ENCODE data around the gene HMGCR.

The HMGCR gene

DNA sequence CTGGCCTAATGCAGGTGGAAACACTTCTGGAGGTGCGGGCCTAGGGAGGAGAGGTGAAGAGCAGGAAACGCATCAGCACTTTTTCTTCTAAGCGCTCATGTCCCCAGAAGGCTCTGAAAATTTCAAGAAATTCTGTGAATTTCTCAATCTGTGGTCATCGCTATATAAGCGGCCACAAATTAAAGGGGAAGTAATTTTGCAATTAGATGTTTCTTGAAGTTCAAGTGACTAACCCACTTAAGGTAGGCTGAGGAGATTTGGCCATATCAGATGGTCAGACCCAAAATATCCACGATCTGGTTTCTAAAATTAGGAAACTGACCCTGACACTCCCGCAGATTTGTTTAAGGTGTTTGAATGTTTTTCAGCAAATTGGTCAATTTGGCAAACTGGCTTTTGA is 16.6 kb upstream of the HMGCR start:
- peaks cover 3% of the 10 kb centered on the region; the same call in 1 of the 2 replicates for H3K4me1 ChIP-seq (ENCODE audit: control insufficient read depth, insufficient read depth, low read length)
- POLR2A ChIA-PET: interaction anchor here (1.1 to 2.5 kb wide), 2 partner anchors 17 to 397 kb away, joined by 3 to 25 read pairs; partner anchors contain the start of genes HMGCR and POC5
- CTCF ChIA-PET: interaction anchor here (0.9 kb wide), 1 partner anchor 36 kb away, joined by 5 read pairs; no protein-coding TSS in a partner anchor
- H3K27ac ChIP-seq (ENCODE audit: extremely low read depth, low read depth, low read length): no peak overlapping the region
- H3K36me3 ChIP-seq (ENCODE audit: control insufficient read depth in 2 of 2, insufficient read depth in 1 of 2, low read length in 2 of 2): no peaks in the 10 kb centered on the region
- no peaks in the 10 kb centered on the region for H3K9me3 ChIP-seq (ENCODE audit: control insufficient read depth, insufficient read depth, low read depth, low read length)
- TF ChIP-seq, protein P1, sequence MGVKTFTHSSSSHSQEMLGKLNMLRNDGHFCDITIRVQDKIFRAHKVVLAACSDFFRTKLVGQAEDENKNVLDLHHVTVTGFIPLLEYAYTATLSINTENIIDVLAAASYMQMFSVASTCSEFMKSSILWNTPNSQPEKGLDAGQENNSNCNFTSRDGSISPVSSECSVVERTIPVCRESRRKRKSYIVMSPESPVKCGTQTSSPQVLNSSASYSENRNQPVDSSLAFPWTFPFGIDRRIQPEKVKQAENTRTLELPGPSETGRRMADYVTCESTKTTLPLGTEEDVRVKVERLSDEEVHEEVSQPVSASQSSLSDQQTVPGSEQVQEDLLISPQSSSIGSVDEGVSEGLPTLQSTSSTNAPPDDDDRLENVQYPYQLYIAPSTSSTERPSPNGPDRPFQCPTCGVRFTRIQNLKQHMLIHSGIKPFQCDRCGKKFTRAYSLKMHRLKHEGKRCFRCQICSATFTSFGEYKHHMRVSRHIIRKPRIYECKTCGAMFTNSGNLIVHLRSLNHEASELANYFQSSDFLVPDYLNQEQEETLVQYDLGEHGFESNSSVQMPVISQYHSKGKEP (tag by site-specific recombination; IDR thresholded peaks at IDR 0.05): no peak
- TF ChIP-seq ZNF133 (tag by site-specific recombination; IDR thresholded peaks at IDR 0.05) (no peak), ZNF791 (tag by site-specific recombination; IDR thresholded peaks at IDR 0.05) (no peak), TRIM28 (IDR thresholded peaks at IDR 0.05; ENCODE audit: borderline replicate concordance, low read length) (no peak), SCRT1 (tag by site-specific recombination; IDR thresholded peaks at IDR 0.05; ENCODE audit: borderline replicate concordance) (no peak), GLIS2 (tag by site-specific recombination; IDR thresholded peaks at IDR 0.05) (no peak), ZNF501 (tag by site-specific recombination; IDR thresholded peaks at IDR 0.05) (no peak), YY1 (tag by site-specific recombination; IDR thresholded peaks at IDR 0.05) (no peak)
- TF ChIP-seq, protein P2, sequence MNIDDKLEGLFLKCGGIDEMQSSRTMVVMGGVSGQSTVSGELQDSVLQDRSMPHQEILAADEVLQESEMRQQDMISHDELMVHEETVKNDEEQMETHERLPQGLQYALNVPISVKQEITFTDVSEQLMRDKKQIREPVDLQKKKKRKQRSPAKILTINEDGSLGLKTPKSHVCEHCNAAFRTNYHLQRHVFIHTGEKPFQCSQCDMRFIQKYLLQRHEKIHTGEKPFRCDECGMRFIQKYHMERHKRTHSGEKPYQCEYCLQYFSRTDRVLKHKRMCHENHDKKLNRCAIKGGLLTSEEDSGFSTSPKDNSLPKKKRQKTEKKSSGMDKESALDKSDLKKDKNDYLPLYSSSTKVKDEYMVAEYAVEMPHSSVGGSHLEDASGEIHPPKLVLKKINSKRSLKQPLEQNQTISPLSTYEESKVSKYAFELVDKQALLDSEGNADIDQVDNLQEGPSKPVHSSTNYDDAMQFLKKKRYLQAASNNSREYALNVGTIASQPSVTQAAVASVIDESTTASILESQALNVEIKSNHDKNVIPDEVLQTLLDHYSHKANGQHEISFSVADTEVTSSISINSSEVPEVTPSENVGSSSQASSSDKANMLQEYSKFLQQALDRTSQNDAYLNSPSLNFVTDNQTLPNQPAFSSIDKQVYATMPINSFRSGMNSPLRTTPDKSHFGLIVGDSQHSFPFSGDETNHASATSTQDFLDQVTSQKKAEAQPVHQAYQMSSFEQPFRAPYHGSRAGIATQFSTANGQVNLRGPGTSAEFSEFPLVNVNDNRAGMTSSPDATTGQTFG (tag by site-specific recombination; IDR thresholded peaks at IDR 0.05; ENCODE audit: borderline replicate concordance): no peak
- TF ChIP-seq, protein P3, sequence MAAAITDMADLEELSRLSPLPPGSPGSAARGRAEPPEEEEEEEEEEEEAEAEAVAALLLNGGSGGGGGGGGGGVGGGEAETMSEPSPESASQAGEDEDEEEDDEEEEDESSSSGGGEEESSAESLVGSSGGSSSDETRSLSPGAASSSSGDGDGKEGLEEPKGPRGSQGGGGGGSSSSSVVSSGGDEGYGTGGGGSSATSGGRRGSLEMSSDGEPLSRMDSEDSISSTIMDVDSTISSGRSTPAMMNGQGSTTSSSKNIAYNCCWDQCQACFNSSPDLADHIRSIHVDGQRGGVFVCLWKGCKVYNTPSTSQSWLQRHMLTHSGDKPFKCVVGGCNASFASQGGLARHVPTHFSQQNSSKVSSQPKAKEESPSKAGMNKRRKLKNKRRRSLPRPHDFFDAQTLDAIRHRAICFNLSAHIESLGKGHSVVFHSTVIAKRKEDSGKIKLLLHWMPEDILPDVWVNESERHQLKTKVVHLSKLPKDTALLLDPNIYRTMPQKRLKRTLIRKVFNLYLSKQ (tag by site-specific recombination; IDR thresholded peaks at IDR 0.05; ENCODE audit: borderline replicate concordance): no peak
- no peak overlapping the region for H3K4me3 ChIP-seq (ENCODE audit: low read depth, low read length)

DNA sequence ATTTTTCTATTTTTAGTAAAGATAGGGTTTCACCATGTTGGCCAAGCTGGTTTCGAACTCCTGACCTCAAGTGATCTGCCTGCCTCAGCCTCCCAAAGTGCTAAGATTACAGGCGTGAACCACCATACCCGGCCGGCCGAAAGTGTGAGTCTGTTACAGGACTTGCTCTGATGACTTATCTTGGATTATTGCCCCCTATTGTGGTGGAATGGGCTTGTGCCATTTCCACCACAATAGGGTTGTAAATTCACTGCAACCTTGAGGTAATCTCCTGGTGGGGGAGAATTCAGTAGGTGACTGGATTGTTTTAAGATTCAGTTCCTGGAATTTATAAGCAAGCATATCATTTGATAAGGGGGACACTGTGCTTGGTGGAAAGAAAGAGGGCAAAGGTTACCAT is 15.0 kb upstream of the HMGCR start:
- H3K9me3 ChIP-seq (ENCODE audit: control insufficient read depth, insufficient read depth, low read depth, low read length): no peaks in the 10 kb centered on the region
- CTCF ChIA-PET: interaction anchor here (0.7 to 1.5 kb wide), 2 partner anchors 8 to 1783 kb away, joined by 3 to 4 read pairs; no protein-coding TSS in a partner anchor
- peaks cover 3% of the 10 kb centered on the region; the same call in 1 of the 2 replicates for H3K4me1 ChIP-seq (ENCODE audit: control insufficient read depth, insufficient read depth, low read length)
- POLR2A ChIA-PET: interaction anchor here (2.5 kb wide), 1 partner anchor 15 kb away, joined by 25 read pairs; the partner anchor contains the start of gene HMGCR
- no peak overlapping the region for H3K27ac ChIP-seq (ENCODE audit: extremely low read depth, low read depth, low read length)
- no peak overlapping the region for H3K4me3 ChIP-seq (ENCODE audit: low read depth, low read length)
- no peaks in the 10 kb centered on the region for H3K36me3 ChIP-seq (ENCODE audit: control insufficient read depth in 2 of 2, insufficient read depth in 1 of 2, low read length in 2 of 2)
- TF ChIP-seq ZNF510 (tag by site-specific recombination; IDR thresholded peaks at IDR 0.05; ENCODE audit: insufficient replicate concordance) (no peak), ZNF292 (tag by site-specific recombination; IDR thresholded peaks at IDR 0.05; ENCODE audit: borderline replicate concordance, low read depth) (no peak), SALL2 (tag by site-specific recombination; IDR thresholded peaks at IDR 0.05; ENCODE audit: borderline replicate concordance) (no peak), MYNN (tag by site-specific recombination; IDR thresholded peaks at IDR 0.05; ENCODE audit: borderline replicate concordance) (no peak)
- TF ChIP-seq, protein P4, sequence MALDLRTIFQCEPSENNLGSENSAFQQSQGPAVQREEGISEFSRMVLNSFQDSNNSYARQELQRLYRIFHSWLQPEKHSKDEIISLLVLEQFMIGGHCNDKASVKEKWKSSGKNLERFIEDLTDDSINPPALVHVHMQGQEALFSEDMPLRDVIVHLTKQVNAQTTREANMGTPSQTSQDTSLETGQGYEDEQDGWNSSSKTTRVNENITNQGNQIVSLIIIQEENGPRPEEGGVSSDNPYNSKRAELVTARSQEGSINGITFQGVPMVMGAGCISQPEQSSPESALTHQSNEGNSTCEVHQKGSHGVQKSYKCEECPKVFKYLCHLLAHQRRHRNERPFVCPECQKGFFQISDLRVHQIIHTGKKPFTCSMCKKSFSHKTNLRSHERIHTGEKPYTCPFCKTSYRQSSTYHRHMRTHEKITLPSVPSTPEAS (tag by site-specific recombination; IDR thresholded peaks at IDR 0.05): no peak
- TF ChIP-seq, protein P5, sequence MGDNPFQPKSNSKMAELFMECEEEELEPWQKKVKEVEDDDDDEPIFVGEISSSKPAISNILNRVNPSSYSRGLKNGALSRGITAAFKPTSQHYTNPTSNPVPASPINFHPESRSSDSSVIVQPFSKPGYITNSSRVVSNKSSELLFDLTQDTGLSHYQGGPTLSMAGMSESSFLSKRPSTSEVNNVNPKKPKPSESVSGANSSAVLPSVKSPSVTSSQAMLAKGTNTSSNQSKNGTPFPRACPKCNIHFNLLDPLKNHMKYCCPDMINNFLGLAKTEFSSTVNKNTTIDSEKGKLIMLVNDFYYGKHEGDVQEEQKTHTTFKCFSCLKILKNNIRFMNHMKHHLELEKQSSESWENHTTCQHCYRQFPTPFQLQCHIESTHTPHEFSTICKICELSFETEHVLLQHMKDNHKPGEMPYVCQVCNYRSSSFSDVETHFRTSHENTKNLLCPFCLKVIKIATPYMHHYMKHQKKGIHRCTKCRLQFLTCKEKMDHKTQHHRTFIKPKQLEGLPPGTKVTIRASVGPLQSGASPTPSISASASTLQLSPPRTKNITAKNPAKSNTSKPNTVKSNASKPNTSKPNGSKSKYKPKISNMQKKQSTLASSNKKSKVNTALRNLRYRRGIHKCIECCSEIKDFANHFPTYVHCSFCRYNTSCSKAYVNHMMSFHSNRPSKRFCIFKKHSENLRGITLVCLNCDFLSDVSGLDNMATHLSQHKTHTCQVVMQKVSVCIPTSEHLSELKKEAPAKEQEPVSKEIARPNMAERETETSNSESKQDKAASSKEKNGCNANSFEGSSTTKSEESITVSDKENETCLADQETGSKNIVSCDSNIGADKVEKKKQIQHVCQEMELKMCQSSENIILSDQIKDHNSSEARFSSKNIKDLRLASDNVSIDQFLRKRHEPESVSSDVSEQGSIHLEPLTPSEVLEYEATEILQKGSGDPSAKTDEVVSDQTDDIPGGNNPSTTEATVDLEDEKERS (tag by site-specific recombination; IDR thresholded peaks at IDR 0.05): no peak
- TF ChIP-seq, protein P6, sequence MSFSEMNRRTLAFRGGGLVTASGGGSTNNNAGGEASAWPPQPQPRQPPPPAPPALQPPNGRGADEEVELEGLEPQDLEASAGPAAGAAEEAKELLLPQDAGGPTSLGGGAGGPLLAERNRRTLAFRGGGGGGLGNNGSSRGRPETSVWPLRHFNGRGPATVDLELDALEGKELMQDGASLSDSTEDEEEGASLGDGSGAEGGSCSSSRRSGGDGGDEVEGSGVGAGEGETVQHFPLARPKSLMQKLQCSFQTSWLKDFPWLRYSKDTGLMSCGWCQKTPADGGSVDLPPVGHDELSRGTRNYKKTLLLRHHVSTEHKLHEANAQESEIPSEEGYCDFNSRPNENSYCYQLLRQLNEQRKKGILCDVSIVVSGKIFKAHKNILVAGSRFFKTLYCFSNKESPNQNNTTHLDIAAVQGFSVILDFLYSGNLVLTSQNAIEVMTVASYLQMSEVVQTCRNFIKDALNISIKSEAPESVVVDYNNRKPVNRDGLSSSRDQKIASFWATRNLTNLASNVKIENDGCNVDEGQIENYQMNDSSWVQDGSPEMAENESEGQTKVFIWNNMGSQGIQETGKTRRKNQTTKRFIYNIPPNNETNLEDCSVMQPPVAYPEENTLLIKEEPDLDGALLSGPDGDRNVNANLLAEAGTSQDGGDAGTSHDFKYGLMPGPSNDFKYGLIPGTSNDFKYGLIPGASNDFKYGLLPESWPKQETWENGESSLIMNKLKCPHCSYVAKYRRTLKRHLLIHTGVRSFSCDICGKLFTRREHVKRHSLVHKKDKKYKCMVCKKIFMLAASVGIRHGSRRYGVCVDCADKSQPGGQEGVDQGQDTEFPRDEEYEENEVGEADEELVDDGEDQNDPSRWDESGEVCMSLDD (tag by site-specific recombination; IDR thresholded peaks at IDR 0.05): no peak

Data from HEK293 (cell line).